Measurements from ENCODE around the gene SSTR5. TPM values are rescaled to one million over a fixed set of nuclear protein-coding genes. Genes with fewer than 3 reads are reported as not detected.

The SSTR5 gene
- total RNA-seq, 4 donors from 2014 or later: not detected

DNA sequence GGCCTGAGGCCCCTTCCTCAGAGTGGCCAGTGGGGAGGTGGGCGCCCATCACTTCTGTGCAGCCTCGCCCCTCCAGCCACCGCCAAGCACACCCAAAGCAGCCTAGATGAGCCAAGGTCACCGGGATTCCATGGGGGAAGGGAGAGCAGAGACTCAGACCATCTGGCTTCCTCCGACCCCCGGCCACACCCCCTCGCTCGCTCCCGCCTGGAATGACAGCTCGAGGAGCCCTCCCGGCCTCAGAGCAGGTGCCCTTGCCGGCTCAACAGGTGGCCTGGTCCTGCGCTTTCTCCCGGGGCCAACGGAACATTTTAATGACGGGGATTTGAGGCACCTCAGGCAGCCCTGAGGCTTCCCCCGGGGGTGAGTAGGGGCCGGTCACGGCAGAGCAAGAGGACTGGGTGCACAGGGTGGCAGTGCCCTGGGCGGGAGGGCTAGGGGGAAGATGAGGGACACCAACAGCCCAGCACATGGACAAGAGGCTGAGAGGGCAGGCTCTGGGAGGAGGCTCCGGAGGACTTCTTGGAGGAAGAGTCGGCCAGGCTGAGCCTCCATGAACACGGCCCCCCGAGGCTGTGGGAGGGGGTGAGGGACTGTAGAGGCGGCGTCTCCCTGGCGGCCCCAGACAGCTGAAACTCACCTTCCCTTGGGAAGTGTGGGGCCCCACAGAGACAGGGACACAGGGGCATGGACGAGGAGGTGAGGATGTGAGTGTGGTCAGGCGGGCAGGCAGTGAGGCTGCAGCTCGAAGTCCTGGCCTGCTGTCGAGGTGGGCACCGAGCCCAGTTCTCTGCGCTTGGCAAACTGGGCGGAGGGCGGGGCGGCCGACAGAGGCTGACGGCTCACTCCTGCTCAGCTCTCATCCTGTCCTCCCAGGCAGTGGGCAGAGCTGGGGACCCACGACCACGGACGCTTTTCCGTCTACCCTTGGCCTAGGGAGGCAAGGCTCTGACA, 36.0 kb downstream of the SSTR5 start:
- TF ChIP-seq, protein P1, sequence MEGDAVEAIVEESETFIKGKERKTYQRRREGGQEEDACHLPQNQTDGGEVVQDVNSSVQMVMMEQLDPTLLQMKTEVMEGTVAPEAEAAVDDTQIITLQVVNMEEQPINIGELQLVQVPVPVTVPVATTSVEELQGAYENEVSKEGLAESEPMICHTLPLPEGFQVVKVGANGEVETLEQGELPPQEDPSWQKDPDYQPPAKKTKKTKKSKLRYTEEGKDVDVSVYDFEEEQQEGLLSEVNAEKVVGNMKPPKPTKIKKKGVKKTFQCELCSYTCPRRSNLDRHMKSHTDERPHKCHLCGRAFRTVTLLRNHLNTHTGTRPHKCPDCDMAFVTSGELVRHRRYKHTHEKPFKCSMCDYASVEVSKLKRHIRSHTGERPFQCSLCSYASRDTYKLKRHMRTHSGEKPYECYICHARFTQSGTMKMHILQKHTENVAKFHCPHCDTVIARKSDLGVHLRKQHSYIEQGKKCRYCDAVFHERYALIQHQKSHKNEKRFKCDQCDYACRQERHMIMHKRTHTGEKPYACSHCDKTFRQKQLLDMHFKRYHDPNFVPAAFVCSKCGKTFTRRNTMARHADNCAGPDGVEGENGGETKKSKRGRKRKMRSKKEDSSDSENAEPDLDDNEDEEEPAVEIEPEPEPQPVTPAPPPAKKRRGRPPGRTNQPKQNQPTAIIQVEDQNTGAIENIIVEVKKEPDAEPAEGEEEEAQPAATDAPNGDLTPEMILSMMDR (IDR thresholded peaks at IDR 0.05): no peak
- TF ChIP-seq POLR2A (IDR thresholded peaks at IDR 0.05) (no peak), EP300 (IDR thresholded peaks at IDR 0.05) (no peak)
- Histone ChIP-seq H3K9me3 (no peaks in the 10 kb centered on the region), H3K36me3 (no peaks in the 10 kb centered on the region), H3K27ac (no peak overlapping the region), H3K4me1 (no peaks in the 10 kb centered on the region), H3K4me3 (no peak overlapping the region), H3K27me3 (peaks cover 0 to 94% of the 10 kb centered on the region in 2 donors)
- WGBS, 2 donors: 39 to 41% methylated on average over 16 to 26 of the region's 42 CpGs
- DNase-seq (ENCODE audit: low spot score in 2 of 2): no peak

DNA sequence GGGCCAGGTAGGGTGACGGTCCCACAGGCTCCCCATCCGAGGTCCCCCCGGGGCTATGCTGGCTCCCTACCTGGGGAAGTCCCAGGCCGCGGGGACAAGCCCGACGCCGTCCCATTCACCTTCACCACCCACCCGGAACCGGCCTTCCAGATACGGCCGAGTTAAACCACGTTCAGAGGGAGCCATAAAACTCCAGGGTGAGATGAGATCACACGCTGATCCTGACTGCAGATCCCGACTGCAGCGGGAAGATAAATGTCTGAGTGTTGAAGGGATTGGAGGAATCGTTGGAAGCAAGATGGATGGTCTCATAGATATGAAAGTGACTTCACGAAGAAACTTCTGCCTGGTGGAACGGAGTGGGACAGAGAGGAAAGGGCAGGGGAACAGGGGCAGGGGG, 37.1 kb downstream of the SSTR5 start:
- no peaks in the 10 kb centered on the region for H3K36me3 ChIP-seq
- no peak overlapping the region for H3K27ac ChIP-seq
- H3K4me1 ChIP-seq: no peaks in the 10 kb centered on the region
- TF ChIP-seq POLR2A (IDR thresholded peaks at IDR 0.05): no peak
- peaks cover 0 to 88% of the 10 kb centered on the region in 2 donors for H3K27me3 ChIP-seq
- 21 to 39% methylated on average over 17 of the region's 19 CpGs for WGBS, 2 donors
- no peak for DNase-seq (ENCODE audit: low spot score in 2 of 2)
- H3K4me3 ChIP-seq: no peak overlapping the region
- no peaks in the 10 kb centered on the region for H3K9me3 ChIP-seq

DNA sequence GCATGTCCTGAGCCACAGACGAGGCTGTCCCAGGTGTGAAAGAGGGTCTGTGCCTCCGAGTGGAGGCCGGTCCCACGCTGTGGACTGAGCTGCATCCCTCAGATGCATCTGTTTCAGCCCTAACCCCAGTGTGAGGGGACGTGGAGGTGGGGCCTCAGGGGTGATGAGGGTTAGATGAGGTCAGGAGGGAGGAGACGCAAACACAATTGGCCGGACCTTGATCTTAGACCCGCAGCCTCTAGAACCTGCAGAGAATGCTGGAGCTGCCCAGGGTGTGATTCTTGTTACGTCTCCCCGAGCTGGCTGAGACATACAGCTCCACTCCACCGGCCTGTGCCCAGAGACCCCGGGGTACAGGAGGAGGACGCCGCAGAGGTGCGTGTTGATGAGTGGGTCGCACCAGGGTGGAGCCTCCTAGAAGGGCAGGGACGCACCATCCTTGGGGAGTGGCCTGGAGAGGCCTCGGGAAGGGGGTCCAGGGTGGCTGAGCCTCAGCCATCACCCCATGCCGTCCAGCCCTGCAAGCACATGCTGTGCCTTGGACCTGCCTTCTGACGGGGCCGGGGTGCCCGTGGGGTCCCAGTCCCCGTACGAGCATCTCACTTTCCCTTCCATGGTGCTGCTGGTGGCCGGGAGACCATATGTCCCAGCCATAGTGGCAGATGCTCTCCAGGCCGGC, 40.1 kb downstream of the SSTR5 start:
- DNase-seq (ENCODE audit: low spot score in 2 of 2): no peak
- Histone ChIP-seq H3K4me1 (no peaks in the 10 kb centered on the region), H3K27ac (no peak overlapping the region), H3K27me3 (peaks cover 0 to 89% of the 10 kb centered on the region in 2 donors), H3K9me3 (no peaks in the 10 kb centered on the region), H3K36me3 (no peaks in the 10 kb centered on the region), H3K4me3 (no peak overlapping the region)
- TF ChIP-seq EP300 (IDR thresholded peaks at IDR 0.05) (no peak), POLR2A (IDR thresholded peaks at IDR 0.05) (no peak)
- TF ChIP-seq, protein P1 (IDR thresholded peaks at IDR 0.05): no peak
- WGBS, 2 donors: 60 to 67% methylated on average over 21 to 26 of the region's 26 CpGs

DNA sequence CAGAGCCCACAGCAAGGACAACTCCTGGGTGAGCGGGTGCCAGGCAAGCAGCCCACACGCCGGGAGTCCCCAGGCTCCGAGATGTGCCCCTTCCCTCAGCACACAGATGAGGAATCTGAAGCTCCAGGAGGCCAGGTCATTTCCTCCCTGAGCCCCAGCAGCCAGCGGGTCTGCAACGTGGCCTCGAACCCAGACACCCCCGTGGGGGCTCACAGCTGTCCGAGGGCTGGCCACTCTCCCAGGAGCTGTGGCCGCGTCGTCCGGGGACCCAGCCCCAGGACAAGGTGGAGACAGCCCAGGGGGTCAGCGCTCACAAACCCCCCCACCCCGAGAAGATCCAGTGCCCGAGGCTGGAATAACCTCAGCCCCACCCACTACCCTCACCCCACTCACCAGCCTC, 40.9 kb downstream of the SSTR5 start:
- Histone ChIP-seq H3K36me3 (no peaks in the 10 kb centered on the region), H3K27me3 (peaks cover 0 to 89% of the 10 kb centered on the region in 2 donors), H3K9me3 (no peaks in the 10 kb centered on the region), H3K27ac (no peak overlapping the region), H3K4me3 (no peak overlapping the region), H3K4me1 (no peaks in the 10 kb centered on the region)
- TF ChIP-seq, protein P1 (IDR thresholded peaks at IDR 0.05): no peak
- TF ChIP-seq POLR2A (IDR thresholded peaks at IDR 0.05) (no peak), EP300 (IDR thresholded peaks at IDR 0.05) (no peak)
- no peak for DNase-seq (ENCODE audit: low spot score in 2 of 2)
- 55 to 67% methylated on average over 13 to 14 of the region's 16 CpGs for WGBS, 2 donors

DNA sequence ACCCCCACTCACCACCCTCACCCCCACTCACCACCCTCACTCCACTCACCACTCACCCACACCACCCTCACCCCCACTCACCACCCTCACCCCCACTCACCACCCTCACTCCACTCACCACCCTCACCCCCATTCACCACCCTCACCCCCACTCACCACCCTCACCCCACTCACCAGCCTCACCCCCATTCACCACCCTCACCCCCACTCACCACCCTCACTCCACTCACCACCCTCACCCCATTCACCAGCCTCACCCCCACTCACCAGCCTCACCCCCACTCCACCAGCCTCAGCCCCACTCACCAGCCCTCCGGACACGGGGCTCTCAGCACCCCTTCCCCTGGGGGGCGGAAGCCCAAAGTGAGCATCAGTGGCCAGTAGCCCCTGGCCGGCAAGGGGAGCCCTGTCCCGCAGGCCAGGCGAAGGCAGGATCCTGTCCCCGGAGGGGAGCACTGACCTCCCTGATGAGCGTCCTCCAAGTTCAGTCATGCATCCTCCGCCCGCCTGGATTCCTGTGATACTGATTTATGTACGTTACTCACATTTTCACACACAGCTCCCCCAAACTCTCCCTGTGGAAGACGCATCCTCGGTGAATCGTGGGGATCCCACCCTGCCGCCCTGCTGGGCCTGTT, 41.5 kb downstream of the SSTR5 start:
- TF ChIP-seq EP300 (IDR thresholded peaks at IDR 0.05) (no peak), POLR2A (IDR thresholded peaks at IDR 0.05) (no peak)
- TF ChIP-seq, protein P1 (IDR thresholded peaks at IDR 0.05): no peak
- no peak for DNase-seq (ENCODE audit: low spot score in 2 of 2)
- Histone ChIP-seq H3K27ac (no peak overlapping the region), H3K36me3 (no peaks in the 10 kb centered on the region), H3K27me3 (peaks cover 0 to 89% of the 10 kb centered on the region in 2 donors), H3K4me1 (no peaks in the 10 kb centered on the region), H3K4me3 (no peak overlapping the region), H3K9me3 (no peaks in the 10 kb centered on the region)
- 58 to 73% methylated on average over 9 to 15 of the region's 15 CpGs for WGBS, 2 donors
